K562 (cell line): ENCODE measurements around the gene ETS2. TPM values are rescaled to one million over a fixed set of nuclear protein-coding genes. Genes with fewer than 3 reads are reported as not detected.

Source experiments
- ATAC-seq: fragments of 200-7000 bp; cut with Tn5 transposase; 3 replicates; pipeline ENCODE4 v1.9.1; 2020; ENCODE audit warnings: moderate library complexity
- BruUV-seq: library from RNA; stranded (reverse); fragments of 400-500 nt; replicated peaks from 2 replicates; lab custom pipeline; 2021; lab: Mats Ljungman, UMichigan
- CTCF ChIA-PET: fragments of 300-600 bp; formaldehyde crosslinking; extraction: SDS; loops from one replicate; lab custom pipeline; 2021; ENCODE audit warnings: low intra/inter-chr PET ratio; lab: Yijun Ruan, JAX
- POLR2A ChIA-PET: fragments of 300-600, 350-650 bp; sonication (Branson Sonifier 250); formaldehyde crosslinking; extraction: SDS; loops from one replicate; lab custom pipeline; 2021; ENCODE audit warnings: antibody characterized with exemption, inconsistent platforms; lab: Yijun Ruan, JAX
- DNase-seq, 4 experiments: peaks; one replicate each; pipeline versions ENCODE4 v3.0.0 to v3.0.0-alpha.2; 2011 to 2018; ENCODE audit warnings: low spot score in 3 of 4, mixed read lengths in 3 of 4; ENCODE audit errors: extremely low read depth in 1 of 4
- FAIRE-seq: peaks from 2 replicates; lab custom pipeline; 2011; peaks lifted over from hg19 to GRCh38; lab: Jason Lieb, UNC
- H2AFZ ChIP-seq: 2 replicates; pipeline ENCODE4 v1.6.0; 2011; ENCODE audit warnings: low read depth, low read length, control low read depth, inconsistent platforms
- H3K27ac ChIP-seq: fragments of 200-600 bp; 3 replicates; pipeline ENCODE4 v1.8.0; 2011; ENCODE audit warnings: low read depth, mild to moderate bottlenecking, control low read depth, inconsistent platforms, low read length, moderate library complexity, mixed read lengths; ENCODE audit errors: extremely low read depth
- H3K27me3 ChIP-seq, 2 experiments: fragments of 300-600 bp in 1 of 2; 2 replicates in 1 of 2; 3 replicates in 1 of 2; pipeline versions ENCODE4 v1.6.0 to v1.8.0; 2011; ENCODE audit warnings: inconsistent platforms in 2 of 2, low read length in 2 of 2, mild to moderate bottlenecking in 1 of 2, mixed read lengths in 1 of 2, moderate library complexity in 1 of 2; ENCODE audit not compliant: control insufficient read depth in 2 of 2, insufficient read depth in 2 of 2
- H3K36me3 ChIP-seq: fragments of 300-600 bp; 3 replicates; pipeline ENCODE4 v1.8.0; 2011; ENCODE audit warnings: mild to moderate bottlenecking, low read length, inconsistent platforms; ENCODE audit not compliant: control insufficient read depth, insufficient read depth
- H3K4me1 ChIP-seq, 2 experiments: fragments of 200-600 bp in 1 of 2; replicated peaks in 1 of 2; 2 replicates in 1 of 2; 3 replicates in 1 of 2; pipeline versions ENCODE4 v1.5.1 to v1.8.0; 2011; ENCODE audit warnings: inconsistent platforms in 2 of 2, low read length in 2 of 2, mild to moderate bottlenecking in 1 of 2, mixed read lengths in 1 of 2, moderate library complexity in 1 of 2; ENCODE audit not compliant: control insufficient read depth in 2 of 2, insufficient read depth in 2 of 2
- H3K4me2 ChIP-seq: 2 replicates; pipeline ENCODE4 v1.6.1; 2011; ENCODE audit warnings: low read length, control low read depth, inconsistent platforms, mixed read lengths; ENCODE audit not compliant: insufficient read depth
- H3K4me3 ChIP-seq: fragments of 200-600 bp; sonication (generic), shearing (Covaris generic); 2 replicates; pipeline ENCODE4 v1.5.1; 2016; ENCODE audit warnings: control low read depth, inconsistent platforms
- H3K79me2 ChIP-seq: fragments of 200-600 bp; 3 replicates; pipeline ENCODE4 v1.8.0; 2011; ENCODE audit warnings: low read length, inconsistent platforms; ENCODE audit not compliant: control insufficient read depth, insufficient read depth
- H3K9ac ChIP-seq, 2 experiments: 2 replicates each; pipeline versions ENCODE4 v1.6.0 to v1.6.1; 2011; ENCODE audit warnings: low read depth in 2 of 2, low read length in 2 of 2, control low read depth in 1 of 2, inconsistent platforms in 1 of 2, mild to moderate bottlenecking in 1 of 2, mixed read lengths in 1 of 2; ENCODE audit not compliant: insufficient read depth in 1 of 2
- H3K9me1 ChIP-seq: one replicate; pipeline ENCODE4 v1.6.0; 2011; ENCODE audit warnings: inconsistent platforms, mild to moderate bottlenecking, low read length, moderate library complexity; ENCODE audit not compliant: control insufficient read depth, insufficient read depth
- H3K9me3 ChIP-seq: replicated peaks from 2 replicates; pipeline ENCODE4 v1.5.1; 2011; ENCODE audit warnings: low read depth, low read length, inconsistent platforms; ENCODE audit not compliant: control insufficient read depth, insufficient read depth
- H4K20me1 ChIP-seq: replicated peaks from 2 replicates; pipeline ENCODE4 v1.6.1; 2011; ENCODE audit warnings: low read length, inconsistent platforms, mixed read lengths; ENCODE audit not compliant: control insufficient read depth, insufficient read depth
- CREBBP ChIP-seq: IDR thresholded peaks from one replicate; pipeline ENCODE4 v1.6.1; 2012; ENCODE audit warnings: low read depth, mild to moderate bottlenecking, control low read depth, inconsistent platforms, low read length
- ETV5 ChIP-seq: sonication (generic); formaldehyde crosslinking; IDR thresholded peaks from 2 replicates; pipeline ENCODE4 v1.4.0; 2020; ENCODE audit warnings: low read depth, mild to moderate bottlenecking, missing genetic modification reagents
- FOXJ2 ChIP-seq: fragments of 200-800 bp; sonication (Bioruptor generic); IDR thresholded peaks from 2 replicates; pipeline ENCODE4 v1.6.1; 2016; ENCODE audit warnings: missing genetic modification characterization, missing compliant biosample characterization
- HNRNPLL ChIP-seq: fragments of 200-400 bp; formaldehyde crosslinking; IDR thresholded peaks from 2 replicates; pipeline ENCODE4 v1.6.1; 2017; ENCODE audit warnings: low read length, low read depth, mild to moderate bottlenecking; ENCODE audit not compliant: poor library complexity, severe bottlenecking
- KDM1A ChIP-seq, 2 experiments: fragments of 450-650 bp; IDR thresholded peaks; 2 replicates each; pipeline ENCODE4 v1.6.1; 2016; ENCODE audit warnings: mild to moderate bottlenecking in 2 of 2
- MEF2A ChIP-seq: IDR thresholded peaks from 2 replicates; pipeline ENCODE4 v1.6.1; 2011; ENCODE audit warnings: low read depth, mild to moderate bottlenecking, low read length, moderate library complexity; ENCODE audit not compliant: control insufficient read depth
- MXD1 ChIP-seq: fragments of 250-450 bp; sonication (Bioruptor Pico); IDR thresholded peaks from 2 replicates; pipeline ENCODE4 v1.8.0; 2021; ENCODE audit warnings: borderline replicate concordance, mild to moderate bottlenecking, moderate library complexity; ENCODE audit not compliant: poor library complexity, severe bottlenecking
- NFYB ChIP-seq: IDR thresholded peaks from 2 replicates; pipeline ENCODE4 v1.6.1; 2011; ENCODE audit warnings: mild to moderate bottlenecking, moderate library complexity; ENCODE audit not compliant: insufficient read length; ENCODE audit errors: extremely low read depth
- NKRF ChIP-seq: fragments of 450-650 bp; IDR thresholded peaks from 2 replicates; pipeline ENCODE4 v1.6.1; 2016; ENCODE audit warnings: borderline replicate concordance
- RBBP5 ChIP-seq: fragments of 200-600 bp; sonication (generic); IDR thresholded peaks from 2 replicates; pipeline ENCODE4 v1.6.1; 2012; ENCODE audit warnings: borderline replicate concordance, mild to moderate bottlenecking, low read length, control low read depth, inconsistent platforms; ENCODE audit not compliant: insufficient read depth, poor library complexity, severe bottlenecking
- SMAD4 ChIP-seq: fragments of 250-450 bp; sonication (Bioruptor Pico); conservative IDR thresholded peaks from 2 replicates; pipeline ENCODE4 v1.8.0; 2021; ENCODE audit warnings: inconsistent platforms, mild to moderate bottlenecking, moderate library complexity
- SREBF1 ChIP-seq: fragments of 150-350 bp; IDR thresholded peaks from 2 replicates; pipeline ENCODE4 v1.6.1; 2014; ENCODE audit warnings: antibody characterized with exemption, low read depth, low read length, borderline replicate concordance
- SRF ChIP-seq, 2 experiments: fragments of 250-450, 450-650 bp in 1 of 2; sonication (Bioruptor Pico) in 1 of 2; sonication (generic) in 1 of 2; formaldehyde crosslinking; IDR thresholded peaks; 2 replicates each; pipeline versions ENCODE4 v1.5.0 to v1.5.1; 2020 to 2022; ENCODE audit warnings: mild to moderate bottlenecking in 1 of 2, missing genetic modification reagents in 1 of 2
- STAG1 ChIP-seq: sonication (generic); formaldehyde crosslinking; IDR thresholded peaks from 2 replicates; pipeline ENCODE4 v1.5.0; 2020; ENCODE audit warnings: missing genetic modification reagents, borderline replicate concordance
- TRIM24 ChIP-seq, 2 experiments: fragments of 450-650 bp; IDR thresholded peaks; 2 replicates each; pipeline ENCODE4 v1.6.1; 2016
- ZC3H8 ChIP-seq: fragments of 450-650 bp; IDR thresholded peaks from 2 replicates; pipeline ENCODE4 v1.6.1; 2017
- ZNF280A ChIP-seq: fragments of 450-650 bp; IDR thresholded peaks from 2 replicates; pipeline ENCODE4 v1.6.1; 2018; ENCODE audit warnings: mild to moderate bottlenecking, low read depth; ENCODE audit not compliant: partially characterized antibody
- WGBS: fragments of 100-300 bp; shearing (Covaris generic); methylation state at CpG from one replicate; pipeline ENCODE4 v1.1.6; 2016; ENCODE audit warnings: low coverage, mixed read lengths; ENCODE audit not compliant: insufficient coverage; ENCODE audit errors: missing lambda C conversion rate; 5-methylcytosine and 5-hydroxymethylcytosine counted together
- in situ Hi-C: fragments of 300-500 bp; cut with MboI; formaldehyde crosslinking; loops from 4 replicates; pipeline ENCODE4 v1.15.0; 2018; ENCODE audit warnings: inconsistent platforms, mixed read lengths
- intact Hi-C: fragments of 100-400 bp; cut with micrococcal nuclease; formaldehyde crosslinking; loops from 2 replicates; pipeline ENCODE4 v1.14.2; 2022
- polyA plus RNA-seq, 8 experiments: library from polyadenylated mRNA; depleted of rRNA in 4 of 8; stranded (reverse) in 5 of 8; unstranded in 3 of 8; fragments of >200 nt; fragmentation: Nextera tagmentation in 2 of 8; fragmentation: Illumina TruSeq in 1 of 8; extraction: Ambion mirVana in 2 of 8; extraction: Trizol in 1 of 8; gene quantifications; 2 replicates each; pipeline versions ENCODE4 v1.2.1 to v1.2.3, GENCODE V29; 2011 to 2014; ENCODE audit warnings: inconsistent platforms in 1 of 8, missing spikeins in 1 of 8
- total RNA-seq, 7 experiments: library from RNA; depleted of rRNA in 6 of 7; stranded (reverse); fragments of >200 nt in 6 of 7; fragmentation: Illumina TruSeq in 2 of 7; extraction: Trizol in 2 of 7; gene quantifications; 2 replicates each; pipeline versions ENCODE4 v1.2.1 to v1.2.3, GENCODE V29; 2011 to 2021; ENCODE audit warnings: low replicate concordance in 1 of 7

ETS2 gene
- total and polyA plus RNA-seq, 9 of the 15 experiments (the other 6 are each of a cell fraction or from before 2014, with no cell fraction given) = 1.7 to 24.4 (median 12.2) TPM

- 0 out of 2 replicates have a peak, but pooled peaks cover 6% of the 10 kb centered on the region for H4K20me1 ChIP-seq
- H3K27ac ChIP-seq = no peak overlapping the region
- peaks cover 13% of the 10 kb centered on the region for H3K79me2 ChIP-seq
- peaks cover 93% of the 10 kb centered on the region for H3K36me3 ChIP-seq
- no peaks in the 10 kb centered on the region for H3K27me3 ChIP-seq
- no peak overlapping the region for H3K4me3 ChIP-seq
- no peak for DNase-seq
- no TSS peak for BruUV-seq
- in situ Hi-C loops = no loop called here
- WGBS = 97% methylated on average over 2 of the region's 2 CpGs
- no peak overlapping the region for H3K9ac ChIP-seq
- no peaks in the 10 kb centered on the region for H3K9me3 ChIP-seq
- peaks cover 4% of the 10 kb centered on the region for H3K9me1 ChIP-seq
- no peak overlapping the region for H2AFZ ChIP-seq
- intact Hi-C loops = no loop called here
- no peak overlapping the region for H3K4me2 ChIP-seq
- ChIA-PET CTCF (no interaction called here), POLR2A (interaction anchor here (0.6 to 1.0 kb wide), 2 partner anchors 198 to 209 kb away, joined by 3 read pairs; no protein-coding TSS in a partner anchor)
- peaks cover 3 to 5% of the 10 kb centered on the region in 2 experiments; a peak in 2 of 5 replicates for H3K4me1 ChIP-seq
- no peak for FAIRE-seq
- ATAC-seq = no peak
- TF ChIP-seq RBBP5 = no peak
- no peak for TF ChIP-seq ZC3H8
- no peak for TF ChIP-seq SRF (CRISPR knock-in tag; IDR thresholded peaks at IDR 0.05)
- TF ChIP-seq HNRNPLL = no peak
- no peak for TF ChIP-seq NKRF
- TF ChIP-seq CREBBP = no peak
- TF ChIP-seq TRIM24 (IDR thresholded peaks at IDR 0.05) = no peak
- no peak for TF ChIP-seq SMAD4 (CRISPR knock-in tag)
- TF ChIP-seq FOXJ2 = no peak
- TF ChIP-seq SREBF1 = no peak
- no peak for TF ChIP-seq KDM1A (IDR thresholded peaks at IDR 0.05)
- no peak for TF ChIP-seq ETV5 (CRISPR knock-in tag)
- no peak for TF ChIP-seq MEF2A
- no peak for TF ChIP-seq MXD1 (CRISPR knock-in tag)
- no peak for TF ChIP-seq NFYB
- no peak for TF ChIP-seq STAG1
- no peak for TF ChIP-seq ZNF280A
Measured at GRCh38 chr21:38813143-38813542, 7.4 kb downstream of the ETS2 start.
